ENCODE measurements around the gene FSTL1.
"Not testable (repeated sequence)": the region's sequence is repeated elsewhere in the genome, so short reads cannot be mapped to it uniquely, and the experiment has no call there.

The FSTL1 gene

GRCh38 chr3:120402257-120402656, 48.5 kb downstream of the FSTL1 start:
- Histone ChIP-seq H3K4me1 (ENCODE audit: control insufficient read depth in 2 of 2, insufficient read depth in 2 of 2, low read length in 2 of 2) (no peaks in the 10 kb centered on the region), H3K9ac (ENCODE audit: low read depth in 1 of 2, low read length in 2 of 2) (no peak overlapping the region), H3K27me3 (ENCODE audit: control insufficient read depth in 2 of 2, insufficient read depth in 2 of 2, low read length in 2 of 2) (no peaks in the 10 kb centered on the region), H3K9me3 (ENCODE audit: control insufficient read depth in 2 of 2, low read length in 2 of 2) (no peaks in the 10 kb centered on the region), H3K4me3 (ENCODE audit: low read length in 2 of 2) (no peak overlapping the region), H3K27ac (ENCODE audit: low read depth in 2 of 2, low read length in 2 of 2) (no peak overlapping the region), H3K36me3 (ENCODE audit: control insufficient read depth in 2 of 2, insufficient read depth in 2 of 2, low read length in 2 of 2) (peaks cover 4 to 20% of the 10 kb centered on the region in 2 donors)

DNA sequence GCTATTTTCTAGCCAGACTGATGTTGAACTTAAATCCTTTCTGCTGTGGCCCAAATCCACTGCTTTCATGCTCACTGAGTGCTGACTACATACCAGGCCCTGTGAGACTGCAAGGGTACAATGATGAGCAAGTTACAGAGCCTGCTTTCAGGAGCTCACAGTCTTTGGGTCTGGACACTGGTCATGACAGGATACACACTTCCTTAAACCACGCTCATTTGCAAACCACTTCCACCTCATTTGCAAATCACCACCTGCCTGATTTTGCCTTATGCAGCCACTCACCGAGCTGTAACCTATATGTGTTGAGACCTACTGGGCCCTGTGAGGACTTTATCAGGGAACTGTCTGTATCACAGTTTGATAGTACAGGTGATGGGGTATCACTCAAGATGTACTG, 51.4 kb downstream of the FSTL1 start:
- Histone ChIP-seq H3K4me3 (ENCODE audit: low read length in 2 of 2) (no peak overlapping the region), H3K27ac (ENCODE audit: low read depth in 2 of 2, low read length in 2 of 2) (no peak overlapping the region), H3K27me3 (ENCODE audit: control insufficient read depth in 2 of 2, insufficient read depth in 2 of 2, low read length in 2 of 2) (no peaks in the 10 kb centered on the region), H3K9ac (ENCODE audit: low read depth in 1 of 2, low read length in 2 of 2) (no peak overlapping the region), H3K9me3 (ENCODE audit: control insufficient read depth in 2 of 2, low read length in 2 of 2) (no peaks in the 10 kb centered on the region), H3K36me3 (ENCODE audit: control insufficient read depth in 2 of 2, insufficient read depth in 2 of 2, low read length in 2 of 2) (peaks cover 7 to 22% of the 10 kb centered on the region in 2 donors), H3K4me1 (ENCODE audit: control insufficient read depth in 2 of 2, insufficient read depth in 2 of 2, low read length in 2 of 2) (no peaks in the 10 kb centered on the region)

DNA sequence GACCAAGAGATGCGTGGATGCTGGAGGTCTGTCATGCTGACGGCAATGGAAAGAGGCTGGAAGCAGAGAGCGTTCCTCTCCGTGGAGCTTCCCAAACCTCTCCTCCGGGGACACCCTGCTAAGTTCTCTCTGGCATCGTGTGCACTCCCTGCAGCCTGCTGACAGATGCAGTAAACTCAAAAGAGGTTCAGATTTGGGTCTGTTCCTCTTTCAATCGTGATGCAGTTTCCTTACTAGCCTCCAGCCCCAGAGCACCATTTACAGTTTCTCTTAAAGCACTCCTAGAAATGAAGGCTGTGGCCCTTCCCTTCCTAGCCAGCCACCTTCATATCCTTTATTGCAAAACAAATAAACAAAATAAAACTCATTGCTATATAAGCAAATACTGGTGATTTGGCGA, 54.3 kb downstream of the FSTL1 start:
- H3K27ac ChIP-seq (ENCODE audit: low read depth in 2 of 2, low read length in 2 of 2), result no peak overlapping the region
- no peaks in the 10 kb centered on the region for H3K27me3 ChIP-seq (ENCODE audit: control insufficient read depth in 2 of 2, insufficient read depth in 2 of 2, low read length in 2 of 2)
- H3K36me3 ChIP-seq (ENCODE audit: control insufficient read depth in 2 of 2, insufficient read depth in 2 of 2, low read length in 2 of 2), result peaks cover 3 to 16% of the 10 kb centered on the region in 2 donors
- no peaks in the 10 kb centered on the region for H3K9me3 ChIP-seq (ENCODE audit: control insufficient read depth in 2 of 2, low read length in 2 of 2)
- H3K9ac ChIP-seq (ENCODE audit: low read depth in 1 of 2, low read length in 2 of 2), result no peak overlapping the region
- no peaks in the 10 kb centered on the region for H3K4me1 ChIP-seq (ENCODE audit: control insufficient read depth in 2 of 2, insufficient read depth in 2 of 2, low read length in 2 of 2)
- no peak overlapping the region for H3K4me3 ChIP-seq (ENCODE audit: low read length in 2 of 2)

GRCh38 chr3:120394347-120394746, 56.4 kb downstream of the FSTL1 start:
- Histone ChIP-seq H3K9ac (ENCODE audit: low read depth in 1 of 2, low read length in 2 of 2) (no peak overlapping the region), H3K27ac (ENCODE audit: low read depth in 2 of 2, low read length in 2 of 2) (no peak overlapping the region), H3K36me3 (ENCODE audit: control insufficient read depth in 2 of 2, insufficient read depth in 2 of 2, low read length in 2 of 2) (peaks cover 3 to 11% of the 10 kb centered on the region in 2 donors), H3K4me1 (ENCODE audit: control insufficient read depth in 2 of 2, insufficient read depth in 2 of 2, low read length in 2 of 2) (no peaks in the 10 kb centered on the region), H3K4me3 (ENCODE audit: low read length in 2 of 2) (no peak overlapping the region), H3K27me3 (ENCODE audit: control insufficient read depth in 2 of 2, insufficient read depth in 2 of 2, low read length in 2 of 2) (no peaks in the 10 kb centered on the region), H3K9me3 (ENCODE audit: control insufficient read depth in 2 of 2, low read length in 2 of 2) (no peaks in the 10 kb centered on the region)

- H3K9ac ChIP-seq (ENCODE audit: low read depth in 1 of 2, low read length in 2 of 2), result no peak overlapping the region
- H3K27me3 ChIP-seq (ENCODE audit: control insufficient read depth in 2 of 2, insufficient read depth in 2 of 2, low read length in 2 of 2), result no peaks in the 10 kb centered on the region
- no peak overlapping the region for H3K27ac ChIP-seq (ENCODE audit: low read depth in 2 of 2, low read length in 2 of 2)
- H3K4me1 ChIP-seq (ENCODE audit: control insufficient read depth in 2 of 2, insufficient read depth in 2 of 2, low read length in 2 of 2), result no peaks in the 10 kb centered on the region
- no peaks in the 10 kb centered on the region for H3K9me3 ChIP-seq (ENCODE audit: control insufficient read depth in 2 of 2, low read length in 2 of 2)
- H3K36me3 ChIP-seq (ENCODE audit: control insufficient read depth in 2 of 2, insufficient read depth in 2 of 2, low read length in 2 of 2), result peaks cover 3 to 6% of the 10 kb centered on the region in 2 donors
- H3K4me3 ChIP-seq (ENCODE audit: low read length in 2 of 2), result no peak overlapping the region
These were observed 57.0 kb downstream of the FSTL1 start for GRCh38 chr3:120393761-120394160.

- Histone ChIP-seq H3K36me3 (ENCODE audit: control insufficient read depth in 2 of 2, insufficient read depth in 2 of 2, low read length in 2 of 2) (peaks cover 3% of the 10 kb centered on the region in 2 donors), H3K4me1 (ENCODE audit: control insufficient read depth in 2 of 2, insufficient read depth in 2 of 2, low read length in 2 of 2) (no peaks in the 10 kb centered on the region), H3K9ac (ENCODE audit: low read depth in 1 of 2, low read length in 2 of 2) (no peak overlapping the region), H3K27ac (ENCODE audit: low read depth in 2 of 2, low read length in 2 of 2) (no peak overlapping the region), H3K4me3 (ENCODE audit: low read length in 2 of 2) (no peak overlapping the region), H3K27me3 (ENCODE audit: control insufficient read depth in 2 of 2, insufficient read depth in 2 of 2, low read length in 2 of 2) (no peaks in the 10 kb centered on the region), H3K9me3 (ENCODE audit: control insufficient read depth in 2 of 2, low read length in 2 of 2) (no peaks in the 10 kb centered on the region)
These were observed 57.5 kb downstream of the FSTL1 start for GRCh38 chr3:120393243-120393642.

DNA sequence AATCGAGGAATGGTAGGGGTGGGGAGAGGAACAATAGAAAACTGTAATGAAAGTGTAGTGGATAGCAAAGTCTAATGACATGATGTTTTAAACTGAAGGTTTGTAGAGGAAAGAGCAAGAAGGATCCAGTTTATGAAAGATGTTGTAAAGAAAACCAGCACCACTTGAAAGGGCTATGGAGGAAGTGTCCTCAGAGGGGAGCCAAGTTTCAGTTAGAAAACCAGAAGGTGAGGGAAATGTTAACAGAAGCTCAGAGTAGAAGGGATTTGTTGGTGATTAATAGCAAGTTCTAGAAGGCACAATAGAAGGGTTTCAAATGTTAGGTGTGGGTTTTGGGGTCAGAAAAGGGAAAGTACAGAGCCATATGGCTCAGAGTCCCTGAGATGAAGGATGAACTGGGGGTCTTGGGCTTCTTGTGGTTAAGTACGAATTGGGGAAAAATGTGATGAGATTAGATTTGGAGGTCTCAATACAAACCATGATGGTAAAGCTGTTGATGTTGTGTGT, 67.8 kb downstream of the FSTL1 start:
- H3K4me3 ChIP-seq (ENCODE audit: low read length in 2 of 2), result no peak overlapping the region
- no peak overlapping the region for H3K27ac ChIP-seq (ENCODE audit: low read depth in 2 of 2, low read length in 2 of 2)
- no peaks in the 10 kb centered on the region for H3K27me3 ChIP-seq (ENCODE audit: control insufficient read depth in 2 of 2, insufficient read depth in 2 of 2, low read length in 2 of 2)
- H3K9me3 ChIP-seq (ENCODE audit: control insufficient read depth in 2 of 2, low read length in 2 of 2), result no peaks in the 10 kb centered on the region
- H3K36me3 ChIP-seq (ENCODE audit: control insufficient read depth in 2 of 2, insufficient read depth in 2 of 2, low read length in 2 of 2), result no peaks in the 10 kb centered on the region
- H3K9ac ChIP-seq (ENCODE audit: low read depth in 1 of 2, low read length in 2 of 2), result no peak overlapping the region
- no peaks in the 10 kb centered on the region for H3K4me1 ChIP-seq (ENCODE audit: control insufficient read depth in 2 of 2, insufficient read depth in 2 of 2, low read length in 2 of 2)

- Histone ChIP-seq H3K27ac (ENCODE audit: low read depth in 2 of 2, low read length in 2 of 2) (no peak overlapping the region), H3K27me3 (ENCODE audit: control insufficient read depth in 2 of 2, insufficient read depth in 2 of 2, low read length in 2 of 2) (no peaks in the 10 kb centered on the region), H3K9me3 (ENCODE audit: control insufficient read depth in 2 of 2, low read length in 2 of 2) (no peaks in the 10 kb centered on the region), H3K9ac (ENCODE audit: low read depth in 1 of 2, low read length in 2 of 2) (no peak overlapping the region), H3K4me3 (ENCODE audit: low read length in 2 of 2) (no peak overlapping the region), H3K4me1 (ENCODE audit: control insufficient read depth in 2 of 2, insufficient read depth in 2 of 2, low read length in 2 of 2) (no peaks in the 10 kb centered on the region), H3K36me3 (ENCODE audit: control insufficient read depth in 2 of 2, insufficient read depth in 2 of 2, low read length in 2 of 2) (no peaks in the 10 kb centered on the region)
These were observed 69.3 kb downstream of the FSTL1 start for GRCh38 chr3:120381503-120381902.

- H3K9me3 ChIP-seq (ENCODE audit: control insufficient read depth in 2 of 2, low read length in 2 of 2); H3K27me3 ChIP-seq (ENCODE audit: control insufficient read depth in 2 of 2, insufficient read depth in 2 of 2, low read length in 2 of 2); H3K4me3 ChIP-seq (ENCODE audit: low read length in 2 of 2); H3K27ac ChIP-seq (ENCODE audit: low read depth in 2 of 2, low read length in 2 of 2); H3K9ac ChIP-seq (ENCODE audit: low read depth in 1 of 2, low read length in 2 of 2); H3K4me1 ChIP-seq (ENCODE audit: control insufficient read depth in 2 of 2, insufficient read depth in 2 of 2, low read length in 2 of 2); H3K36me3 ChIP-seq (ENCODE audit: control insufficient read depth in 2 of 2, insufficient read depth in 2 of 2, low read length in 2 of 2): not testable (repeated sequence)
These were observed 72.8 kb downstream of the FSTL1 start for GRCh38 chr3:120377948-120378347.

GRCh38 chr3:120370463-120370862, 80.3 kb downstream of the FSTL1 start:
- Histone ChIP-seq H3K27ac (ENCODE audit: low read depth in 2 of 2, low read length in 2 of 2) (no peak overlapping the region), H3K9me3 (ENCODE audit: control insufficient read depth in 2 of 2, low read length in 2 of 2) (no peaks in the 10 kb centered on the region), H3K9ac (ENCODE audit: low read depth in 1 of 2, low read length in 2 of 2) (no peak overlapping the region), H3K4me3 (ENCODE audit: low read length in 2 of 2) (no peak overlapping the region), H3K4me1 (ENCODE audit: control insufficient read depth in 2 of 2, insufficient read depth in 2 of 2, low read length in 2 of 2) (no peaks in the 10 kb centered on the region), H3K27me3 (ENCODE audit: control insufficient read depth in 2 of 2, insufficient read depth in 2 of 2, low read length in 2 of 2) (no peaks in the 10 kb centered on the region), H3K36me3 (ENCODE audit: control insufficient read depth in 2 of 2, insufficient read depth in 2 of 2, low read length in 2 of 2) (no peaks in the 10 kb centered on the region)

- Histone ChIP-seq H3K36me3 (ENCODE audit: control insufficient read depth in 2 of 2, insufficient read depth in 2 of 2, low read length in 2 of 2) (no peaks in the 10 kb centered on the region), H3K4me1 (ENCODE audit: control insufficient read depth in 2 of 2, insufficient read depth in 2 of 2, low read length in 2 of 2) (no peaks in the 10 kb centered on the region), H3K4me3 (ENCODE audit: low read length in 2 of 2) (no peak overlapping the region), H3K9me3 (ENCODE audit: control insufficient read depth in 2 of 2, low read length in 2 of 2) (no peaks in the 10 kb centered on the region), H3K27ac (ENCODE audit: low read depth in 2 of 2, low read length in 2 of 2) (no peak overlapping the region), H3K27me3 (ENCODE audit: control insufficient read depth in 2 of 2, insufficient read depth in 2 of 2, low read length in 2 of 2) (no peaks in the 10 kb centered on the region), H3K9ac (ENCODE audit: low read depth in 1 of 2, low read length in 2 of 2) (no peak overlapping the region)
These were observed 81.7 kb downstream of the FSTL1 start for GRCh38 chr3:120369037-120369467.
